ENCODE data around the gene DPF3.

GRCh38 chr14:72715215-72715849 lies 178.6 kb downstream of the DPF3 start:
- TF ChIP-seq TAF1 (CRISPR knock-in tag; IDR thresholded peaks at IDR 0.05): no peak
- no peak for TF ChIP-seq ATF2 (CRISPR knock-in tag; IDR thresholded peaks at IDR 0.05)
- no peak for TF ChIP-seq SOX6 (IDR thresholded peaks at IDR 0.05)
- TF ChIP-seq SOX6 (CRISPR knock-in tag; IDR thresholded peaks at IDR 0.05): no peak
- no peak for TF ChIP-seq ZHX2 (IDR thresholded peaks at IDR 0.05; ENCODE audit: low read depth)
- no peak for TF ChIP-seq ZHX2 (CRISPR knock-in tag; IDR thresholded peaks at IDR 0.05; ENCODE audit: borderline replicate concordance)
- TF ChIP-seq HNF4G (IDR thresholded peaks at IDR 0.05; ENCODE audit: borderline replicate concordance, low read depth, low read length): no peak
- TF ChIP-seq HNF4G (CRISPR knock-in tag; IDR thresholded peaks at IDR 0.05; ENCODE audit: borderline replicate concordance, low read depth): no peak
- TF ChIP-seq ZBTB7A (CRISPR knock-in tag; IDR thresholded peaks at IDR 0.05): no peak
- no peak for TF ChIP-seq ATF3 (CRISPR knock-in tag; IDR thresholded peaks at IDR 0.05)
- TF ChIP-seq CREB1 (IDR thresholded peaks at IDR 0.05): no peak
- no peak for TF ChIP-seq CREB1 (CRISPR knock-in tag; IDR thresholded peaks at IDR 0.05)
- no peak for TF ChIP-seq ZNF781 (CRISPR knock-in tag; IDR thresholded peaks at IDR 0.05; ENCODE audit: borderline replicate concordance, not compliant biosample characterization)
- no peak for TF ChIP-seq KDM1A (CRISPR knock-in tag; IDR thresholded peaks at IDR 0.05)
- TF ChIP-seq PAX8 (CRISPR knock-in tag; IDR thresholded peaks at IDR 0.05; ENCODE audit: borderline replicate concordance): no peak
- TF ChIP-seq MYPOP (CRISPR knock-in tag; IDR thresholded peaks at IDR 0.05): no peak
- TF ChIP-seq ZNF580 (CRISPR knock-in tag; IDR thresholded peaks at IDR 0.05; ENCODE audit: borderline replicate concordance, low read depth): no peak
